OCI-LY3 (cell line): ENCODE results near the gene PPP1R1C.

ENCODE experiments used
- H2AFZ ChIP-seq: fragments of 200-600, 300-600 bp; shearing (Covaris generic); 2 replicates; pipeline ENCODE4 v1.6.0; 2014; ENCODE audit warnings: antibody characterized with exemption, low read depth, low read length
- H3K27ac ChIP-seq: fragments of 200-600, 300-600 bp; sonication (generic); 2 replicates; pipeline ENCODE4 v1.5.1; 2014; ENCODE audit warnings: mild to moderate bottlenecking, low read length, moderate library complexity, mixed read lengths
- H3K27me3 ChIP-seq: fragments of 200-600, 300-600 bp; sonication (generic); 2 replicates; pipeline ENCODE4 v1.6.1; 2014; ENCODE audit warnings: low read depth, low read length, mixed read lengths
- H3K36me3 ChIP-seq: fragments of 200-600, 300-600 bp; sonication (generic); replicated peaks from 2 replicates; pipeline ENCODE3; 2014; ENCODE audit warnings: low read depth, low read length, mixed read lengths
- H3K4me1 ChIP-seq: fragments of 300-600, 200-600 bp; sonication (generic); 2 replicates; pipeline ENCODE4 v1.6.1; 2014; ENCODE audit warnings: low read length, mixed read lengths
- H3K4me2 ChIP-seq: fragments of 200-600, 300-600 bp; sonication (generic); 2 replicates; pipeline ENCODE4 v1.6.1; 2014; ENCODE audit warnings: low read length, mixed read lengths
- H3K4me3 ChIP-seq: fragments of 300-600, 200-600 bp; sonication (generic); 2 replicates; pipeline ENCODE4 v1.5.1; 2014; ENCODE audit warnings: antibody characterized with exemption, mild to moderate bottlenecking, low read length, moderate library complexity
- H3K79me2 ChIP-seq: fragments of 300-600, 200-600 bp; shearing (Covaris generic); 2 replicates; pipeline ENCODE4 v1.6.1; 2014; ENCODE audit warnings: mild to moderate bottlenecking, low read length, mixed read lengths
- H3K9ac ChIP-seq: fragments of 300-600, 200-600 bp; shearing (Covaris generic); 2 replicates; pipeline ENCODE4 v1.6.0; 2014; ENCODE audit warnings: mild to moderate bottlenecking, low read length, moderate library complexity
- H3K9me3 ChIP-seq: fragments of 200-600, 300-600 bp; shearing (Covaris generic); 2 replicates; pipeline ENCODE4 v1.6.1; 2014; ENCODE audit warnings: low read length, mixed read lengths; ENCODE audit not compliant: insufficient read depth
- H4K20me1 ChIP-seq: fragments of 200-600, 300-600 bp; sonication (generic); 2 replicates; pipeline ENCODE4 v1.6.1; 2016; ENCODE audit warnings: low read length, mixed read lengths; ENCODE audit not compliant: insufficient read depth
- EZH2phosphoT487 ChIP-seq: fragments of 200-600 bp; shearing (Covaris generic); IDR thresholded peaks from 2 replicates; pipeline ENCODE4 v1.6.1; 2018; ENCODE audit warnings: antibody characterized with exemption, mixed run types, low read depth
- TF ChIP-seq, protein P1 (sequence below): fragments of 200-600, 300-600 bp; sonication (generic); IDR thresholded peaks from 2 replicates; pipeline ENCODE4 v1.5.1; 2014; ENCODE audit warnings: antibody characterized with exemption, low read length, low read depth

PPP1R1C gene

GRCh38 chr2:182077448-182078142 is 91.9 kb downstream of the PPP1R1C start:
- Histone ChIP-seq H3K4me3 (peak overlapping the region; percentile 11; the same call in 1 of the 2 replicates), H3K27ac (no peak overlapping the region), H3K27me3 (no peaks in the 10 kb centered on the region; the same call in 1 of the 2 replicates), H3K9ac (peak overlapping the region; percentile 3; the same call in 1 of the 2 replicates), H3K9me3 (no peaks in the 10 kb centered on the region), H3K36me3 (no peaks in the 10 kb centered on the region), H3K4me1 (peaks cover 49% of the 10 kb centered on the region), H3K79me2 (no peaks in the 10 kb centered on the region), H3K4me2 (peak overlapping the region; percentile 49), H4K20me1 (no peaks in the 10 kb centered on the region), H2AFZ (peak overlapping the region; percentile 31; the same call in 1 of the 2 replicates)
- no peak for TF ChIP-seq EZH2phosphoT487
- TF ChIP-seq, protein P1, sequence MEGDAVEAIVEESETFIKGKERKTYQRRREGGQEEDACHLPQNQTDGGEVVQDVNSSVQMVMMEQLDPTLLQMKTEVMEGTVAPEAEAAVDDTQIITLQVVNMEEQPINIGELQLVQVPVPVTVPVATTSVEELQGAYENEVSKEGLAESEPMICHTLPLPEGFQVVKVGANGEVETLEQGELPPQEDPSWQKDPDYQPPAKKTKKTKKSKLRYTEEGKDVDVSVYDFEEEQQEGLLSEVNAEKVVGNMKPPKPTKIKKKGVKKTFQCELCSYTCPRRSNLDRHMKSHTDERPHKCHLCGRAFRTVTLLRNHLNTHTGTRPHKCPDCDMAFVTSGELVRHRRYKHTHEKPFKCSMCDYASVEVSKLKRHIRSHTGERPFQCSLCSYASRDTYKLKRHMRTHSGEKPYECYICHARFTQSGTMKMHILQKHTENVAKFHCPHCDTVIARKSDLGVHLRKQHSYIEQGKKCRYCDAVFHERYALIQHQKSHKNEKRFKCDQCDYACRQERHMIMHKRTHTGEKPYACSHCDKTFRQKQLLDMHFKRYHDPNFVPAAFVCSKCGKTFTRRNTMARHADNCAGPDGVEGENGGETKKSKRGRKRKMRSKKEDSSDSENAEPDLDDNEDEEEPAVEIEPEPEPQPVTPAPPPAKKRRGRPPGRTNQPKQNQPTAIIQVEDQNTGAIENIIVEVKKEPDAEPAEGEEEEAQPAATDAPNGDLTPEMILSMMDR, result peak; percentile 74

- no peak for TF ChIP-seq EZH2phosphoT487
- TF ChIP-seq, protein P1, result no peak
- Histone ChIP-seq H3K9me3 (no peaks in the 10 kb centered on the region), H3K4me2 (peak overlapping the region; percentile 72), H3K36me3 (no peaks in the 10 kb centered on the region), H3K9ac (no peak overlapping the region), H3K27me3 (no peaks in the 10 kb centered on the region; the same call in 1 of the 2 replicates), H3K79me2 (no peaks in the 10 kb centered on the region), H4K20me1 (no peaks in the 10 kb centered on the region), H3K27ac (no peak overlapping the region), H2AFZ (no peak overlapping the region), H3K4me3 (no peak overlapping the region), H3K4me1 (peaks cover 49% of the 10 kb centered on the region)
These were observed 93.4 kb downstream of the PPP1R1C start for GRCh38 chr2:182078988-182079602.

GRCh38 chr2:182080493-182080892 is 94.8 kb downstream of the PPP1R1C start:
- TF ChIP-seq, protein P1, result no peak
- TF ChIP-seq EZH2phosphoT487, result no peak
- Histone ChIP-seq H3K36me3 (no peaks in the 10 kb centered on the region), H3K4me2 (peak overlapping the region; percentile 72), H3K27ac (peak overlapping the region; percentile 53), H4K20me1 (no peaks in the 10 kb centered on the region), H3K4me1 (peaks cover 49% of the 10 kb centered on the region), H3K79me2 (no peaks in the 10 kb centered on the region), H2AFZ (no peak overlapping the region), H3K9me3 (no peaks in the 10 kb centered on the region), H3K27me3 (no peaks in the 10 kb centered on the region; the same call in 1 of the 2 replicates), H3K4me3 (peak overlapping the region; percentile 48), H3K9ac (no peak overlapping the region)

GRCh38 chr2:182081602-182082260 is 96.1 kb downstream of the PPP1R1C start:
- H2AFZ ChIP-seq, result no peak overlapping the region
- H3K4me3 ChIP-seq, result no peak overlapping the region
- H4K20me1 ChIP-seq, result no peaks in the 10 kb centered on the region
- no peaks in the 10 kb centered on the region for H3K9me3 ChIP-seq
- H3K36me3 ChIP-seq, result no peaks in the 10 kb centered on the region
- no peak for TF ChIP-seq EZH2phosphoT487
- TF ChIP-seq, protein P1, result no peak
- no peak overlapping the region for H3K27ac ChIP-seq
- H3K4me2 ChIP-seq, result peak overlapping the region; percentile 72; the same call in 1 of the 2 replicates
- H3K79me2 ChIP-seq, result no peaks in the 10 kb centered on the region
- no peak overlapping the region for H3K9ac ChIP-seq
- peaks cover 46% of the 10 kb centered on the region for H3K4me1 ChIP-seq
- no peaks in the 10 kb centered on the region; the same call in 1 of the 2 replicates for H3K27me3 ChIP-seq
